Calu3 (cell line): ENCODE results near the gene PREX1. TPM values are rescaled to one million over a fixed set of nuclear protein-coding genes. Genes with fewer than 3 reads are reported as not detected.

Source experiments
- BruUV-seq: library from RNA; stranded (reverse); fragments of 400-500 nt; replicated peaks from 2 replicates; lab custom pipeline; 2021; lab: Mats Ljungman, UMichigan
- CTCF ChIA-PET: fragments of 300-600 bp; sonication (Branson Sonifier 250); formaldehyde crosslinking; loops from one replicate; lab custom pipeline; 2022; ENCODE audit warnings: antibody characterized with exemption; lab: Charles Lee
- DNase-seq: peaks from one replicate; pipeline ENCODE4 v3.0.0; 2022
- H3K27ac Mint-ChIP-seq: one replicate; pipeline ENCODE4 v1.8.0; 2022; ENCODE audit warnings: mixed read lengths; ENCODE audit not compliant: unreplicated experiment
- H3K27me3 Mint-ChIP-seq: one replicate; pipeline ENCODE4 v1.8.0; 2022; ENCODE audit warnings: mixed read lengths; ENCODE audit not compliant: unreplicated experiment
- H3K36me3 Mint-ChIP-seq: one replicate; pipeline ENCODE4 v1.8.0; 2022; ENCODE audit warnings: mild to moderate bottlenecking, moderate library complexity, mixed read lengths; ENCODE audit not compliant: insufficient read depth, unreplicated experiment
- H3K4me1 Mint-ChIP-seq: one replicate; pipeline ENCODE4 v1.8.0; 2022; ENCODE audit warnings: mild to moderate bottlenecking, low read depth, mixed read lengths; ENCODE audit not compliant: unreplicated experiment
- H3K4me3 Mint-ChIP-seq: one replicate; pipeline ENCODE4 v1.8.0; 2022; ENCODE audit warnings: mild to moderate bottlenecking, low read depth, moderate library complexity, mixed read lengths; ENCODE audit not compliant: unreplicated experiment
- H3K9me3 Mint-ChIP-seq: one replicate; pipeline ENCODE4 v1.8.0; 2022; ENCODE audit warnings: low read depth, mixed read lengths; ENCODE audit not compliant: unreplicated experiment
- intact Hi-C: fragments of 100-400 bp; cut with micrococcal nuclease; formaldehyde crosslinking; loops from one replicate; pipeline ENCODE4 v1.10.0; 2022; ENCODE audit not compliant: unreplicated experiment
- total RNA-seq: library from RNA; stranded (reverse); gene quantifications from 2 replicates; pipeline ENCODE4 v1.2.3, GENCODE V29; 2022
- TF ChIP-seq, protein P1 (sequence below): fragments of 200-600 bp; IDR thresholded peaks from one replicate; pipeline ENCODE4 v1.8.0; 2022; ENCODE audit warnings: antibody characterized with exemption; ENCODE audit not compliant: unreplicated experiment

Gene PREX1
- total RNA-seq, 1 experiment from 2014 or later: 0.31 TPM

DNA sequence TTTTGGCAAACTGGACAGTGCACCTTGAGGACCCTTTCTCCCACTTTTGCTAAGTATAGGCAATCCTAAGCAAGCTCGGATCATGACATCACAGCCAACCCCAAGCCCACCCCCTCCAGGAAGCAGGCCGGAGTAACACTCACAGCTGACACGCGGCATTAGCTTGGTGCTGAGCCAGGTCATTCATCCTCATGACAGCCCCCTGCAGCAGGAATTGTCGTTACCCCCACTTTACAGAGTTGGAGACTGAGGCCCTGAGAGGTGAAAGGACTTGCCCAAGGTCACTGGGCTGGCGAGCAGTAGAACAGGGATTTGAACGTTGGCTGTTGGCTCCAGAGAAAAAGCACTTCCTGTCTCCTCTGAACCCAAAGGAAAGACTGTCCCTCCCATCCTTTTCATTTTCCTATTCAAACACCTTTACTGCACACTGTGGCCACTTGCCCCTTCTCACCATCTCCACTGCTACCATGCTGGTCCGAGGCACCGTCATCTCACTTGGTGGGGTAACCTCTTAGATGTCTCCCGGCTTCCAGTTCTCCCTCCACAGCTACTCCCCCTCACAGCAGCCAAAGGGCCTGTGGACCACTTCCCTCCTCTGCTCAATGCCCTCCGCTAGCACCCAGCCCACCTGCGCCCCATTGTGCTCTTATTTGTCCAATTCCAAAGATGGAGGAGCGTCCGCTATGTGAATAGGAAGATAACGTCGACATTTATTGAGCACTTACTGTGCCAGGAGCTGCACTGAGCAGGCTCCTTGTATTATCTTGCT lies 84.7 kb downstream of the PREX1 start:
- TF ChIP-seq, protein P1, sequence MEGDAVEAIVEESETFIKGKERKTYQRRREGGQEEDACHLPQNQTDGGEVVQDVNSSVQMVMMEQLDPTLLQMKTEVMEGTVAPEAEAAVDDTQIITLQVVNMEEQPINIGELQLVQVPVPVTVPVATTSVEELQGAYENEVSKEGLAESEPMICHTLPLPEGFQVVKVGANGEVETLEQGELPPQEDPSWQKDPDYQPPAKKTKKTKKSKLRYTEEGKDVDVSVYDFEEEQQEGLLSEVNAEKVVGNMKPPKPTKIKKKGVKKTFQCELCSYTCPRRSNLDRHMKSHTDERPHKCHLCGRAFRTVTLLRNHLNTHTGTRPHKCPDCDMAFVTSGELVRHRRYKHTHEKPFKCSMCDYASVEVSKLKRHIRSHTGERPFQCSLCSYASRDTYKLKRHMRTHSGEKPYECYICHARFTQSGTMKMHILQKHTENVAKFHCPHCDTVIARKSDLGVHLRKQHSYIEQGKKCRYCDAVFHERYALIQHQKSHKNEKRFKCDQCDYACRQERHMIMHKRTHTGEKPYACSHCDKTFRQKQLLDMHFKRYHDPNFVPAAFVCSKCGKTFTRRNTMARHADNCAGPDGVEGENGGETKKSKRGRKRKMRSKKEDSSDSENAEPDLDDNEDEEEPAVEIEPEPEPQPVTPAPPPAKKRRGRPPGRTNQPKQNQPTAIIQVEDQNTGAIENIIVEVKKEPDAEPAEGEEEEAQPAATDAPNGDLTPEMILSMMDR: no peak
- Mint-ChIP-seq H3K27ac (no peak overlapping the region), H3K4me3 (no peak overlapping the region), H3K9me3 (no peaks in the 10 kb centered on the region), H3K4me1 (no peaks in the 10 kb centered on the region), H3K36me3 (no peaks in the 10 kb centered on the region), H3K27me3 (peaks cover 68% of the 10 kb centered on the region)
- BruUV-seq: no TSS peak
- CTCF ChIA-PET: no interaction called here
- intact Hi-C loops: no loop called here
- DNase-seq: no peak

- no peaks in the 10 kb centered on the region for H3K36me3 Mint-ChIP-seq
- no peak overlapping the region for H3K27ac Mint-ChIP-seq
- no TSS peak for BruUV-seq
- intact Hi-C loops: no loop called here
- CTCF ChIA-PET: no interaction called here
- peaks cover 72% of the 10 kb centered on the region for H3K27me3 Mint-ChIP-seq
- no peak for DNase-seq
- TF ChIP-seq, protein P1: no peak
- H3K4me3 Mint-ChIP-seq: no peak overlapping the region
- no peaks in the 10 kb centered on the region for H3K4me1 Mint-ChIP-seq
- H3K9me3 Mint-ChIP-seq: no peaks in the 10 kb centered on the region
These were observed 85.6 kb downstream of the PREX1 start for GRCh38 chr20:48742233-48742632.

DNA sequence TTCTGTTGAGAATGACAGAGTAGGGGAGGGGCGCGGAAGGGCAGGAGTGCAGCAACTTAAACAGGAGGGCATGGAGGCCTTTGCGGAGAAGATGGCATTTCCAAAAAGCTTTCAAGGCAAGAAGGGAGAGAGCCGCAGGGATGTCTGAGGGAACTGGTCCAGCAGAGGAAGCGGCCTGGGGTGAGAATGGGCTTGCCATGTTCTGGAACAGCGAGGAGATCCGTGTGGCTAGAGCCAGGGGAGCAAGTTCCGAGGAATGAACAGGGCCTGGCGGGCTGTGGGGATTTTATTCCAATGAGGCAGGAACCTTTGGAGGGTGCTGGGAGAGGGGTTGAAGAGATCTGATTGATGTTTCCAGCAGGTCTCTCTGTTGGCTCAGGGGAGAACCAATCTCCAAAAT lies 86.1 kb downstream of the PREX1 start:
- TF ChIP-seq, protein P1: no peak
- no TSS peak for BruUV-seq
- H3K27me3 Mint-ChIP-seq: peaks cover 72% of the 10 kb centered on the region
- CTCF ChIA-PET: no interaction called here
- H3K4me1 Mint-ChIP-seq: no peaks in the 10 kb centered on the region
- no peak for DNase-seq
- H3K36me3 Mint-ChIP-seq: no peaks in the 10 kb centered on the region
- H3K27ac Mint-ChIP-seq: no peak overlapping the region
- no peaks in the 10 kb centered on the region for H3K9me3 Mint-ChIP-seq
- intact Hi-C loops: no loop called here
- no peak overlapping the region for H3K4me3 Mint-ChIP-seq

GRCh38 chr20:48740712-48741111 lies 87.1 kb downstream of the PREX1 start:
- intact Hi-C loops: no loop called here
- Mint-ChIP-seq H3K4me1 (no peaks in the 10 kb centered on the region), H3K27me3 (peaks cover 72% of the 10 kb centered on the region), H3K4me3 (no peak overlapping the region), H3K36me3 (no peaks in the 10 kb centered on the region), H3K27ac (no peak overlapping the region), H3K9me3 (no peaks in the 10 kb centered on the region)
- TF ChIP-seq, protein P1: no peak
- BruUV-seq: no TSS peak
- CTCF ChIA-PET: interaction anchor here (1.3 kb wide), 1 partner anchor 83 kb away, joined by 3 read pairs; no protein-coding TSS in a partner anchor
- no peak for DNase-seq
